Testis (tissue), 2 donors: Measurements from ENCODE around the gene C1QTNF5.

Source experiments
- CTCF ChIP-seq, 3 experiments: fragments of 450-650 bp in 2 of 3; fragments of 200-600 bp in 1 of 3; sonication (generic) in 1 of 3; IDR thresholded peaks; one replicate each; pipeline ENCODE4 v1.5.1; 2016 to 2019; ENCODE audit warnings: antibody characterized with exemption in 3 of 3, mild to moderate bottlenecking in 2 of 3, moderate library complexity in 1 of 3
- POLR2A ChIP-seq: fragments of 450-650 bp; IDR thresholded peaks from one replicate; pipeline ENCODE4 v1.6.1; 2017; ENCODE audit warnings: antibody characterized with exemption, mild to moderate bottlenecking, moderate library complexity

- TF ChIP-seq POLR2A (no peak), CTCF (IDR thresholded peaks at IDR 0.05) (no peak)
Observed at GRCh38 chr11:119362741-119363080, 22.0 kb upstream of the C1QTNF5 start.
